GM12865 (cell line): ENCODE results near the gene IKZF4.
"Not testable (repeated sequence)": the region's sequence is repeated elsewhere in the genome, so short reads cannot be mapped to it uniquely, and the experiment has no call there.

Experiments
- DNase-seq: peaks from one replicate; pipeline ENCODE4 v3.0.0; 2010; ENCODE audit warnings: low read depth
- H3K4me3 ChIP-seq: 2 replicates; pipeline ENCODE4 v1.5.1; 2011; ENCODE audit warnings: mild to moderate bottlenecking, low read depth, low read length, control low read depth
- TF ChIP-seq, protein P1 (sequence below): IDR thresholded peaks from 2 replicates; pipeline ENCODE4 v1.5.1; 2011; ENCODE audit warnings: low read length, control low read depth, low read depth, inconsistent platforms; ENCODE audit not compliant: insufficient read depth; ENCODE audit errors: missing control alignments

The IKZF4 gene

DNA sequence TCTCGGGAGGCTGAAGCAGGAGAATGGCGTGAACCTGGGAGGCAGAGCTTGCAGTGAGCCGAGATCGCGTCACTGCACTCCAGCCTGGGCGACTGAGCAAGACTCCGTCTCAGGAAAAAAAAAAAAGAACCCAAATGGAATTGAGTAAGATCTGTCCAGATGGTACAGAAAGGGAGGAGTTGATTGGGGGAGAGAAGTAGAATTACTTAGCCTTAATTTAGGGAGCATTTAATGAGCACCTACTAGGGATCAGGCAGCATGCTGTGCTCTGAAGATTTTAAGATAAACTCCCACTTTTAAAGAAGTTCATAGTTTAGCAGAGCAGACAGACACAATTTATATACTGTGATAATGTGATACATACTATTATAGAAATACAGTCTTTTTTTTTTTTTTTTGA lies 42.5 kb upstream of the IKZF4 start:
- TF ChIP-seq, protein P1, sequence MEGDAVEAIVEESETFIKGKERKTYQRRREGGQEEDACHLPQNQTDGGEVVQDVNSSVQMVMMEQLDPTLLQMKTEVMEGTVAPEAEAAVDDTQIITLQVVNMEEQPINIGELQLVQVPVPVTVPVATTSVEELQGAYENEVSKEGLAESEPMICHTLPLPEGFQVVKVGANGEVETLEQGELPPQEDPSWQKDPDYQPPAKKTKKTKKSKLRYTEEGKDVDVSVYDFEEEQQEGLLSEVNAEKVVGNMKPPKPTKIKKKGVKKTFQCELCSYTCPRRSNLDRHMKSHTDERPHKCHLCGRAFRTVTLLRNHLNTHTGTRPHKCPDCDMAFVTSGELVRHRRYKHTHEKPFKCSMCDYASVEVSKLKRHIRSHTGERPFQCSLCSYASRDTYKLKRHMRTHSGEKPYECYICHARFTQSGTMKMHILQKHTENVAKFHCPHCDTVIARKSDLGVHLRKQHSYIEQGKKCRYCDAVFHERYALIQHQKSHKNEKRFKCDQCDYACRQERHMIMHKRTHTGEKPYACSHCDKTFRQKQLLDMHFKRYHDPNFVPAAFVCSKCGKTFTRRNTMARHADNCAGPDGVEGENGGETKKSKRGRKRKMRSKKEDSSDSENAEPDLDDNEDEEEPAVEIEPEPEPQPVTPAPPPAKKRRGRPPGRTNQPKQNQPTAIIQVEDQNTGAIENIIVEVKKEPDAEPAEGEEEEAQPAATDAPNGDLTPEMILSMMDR: no peak
- H3K4me3 ChIP-seq: no peak overlapping the region
- no peak for DNase-seq

DNA sequence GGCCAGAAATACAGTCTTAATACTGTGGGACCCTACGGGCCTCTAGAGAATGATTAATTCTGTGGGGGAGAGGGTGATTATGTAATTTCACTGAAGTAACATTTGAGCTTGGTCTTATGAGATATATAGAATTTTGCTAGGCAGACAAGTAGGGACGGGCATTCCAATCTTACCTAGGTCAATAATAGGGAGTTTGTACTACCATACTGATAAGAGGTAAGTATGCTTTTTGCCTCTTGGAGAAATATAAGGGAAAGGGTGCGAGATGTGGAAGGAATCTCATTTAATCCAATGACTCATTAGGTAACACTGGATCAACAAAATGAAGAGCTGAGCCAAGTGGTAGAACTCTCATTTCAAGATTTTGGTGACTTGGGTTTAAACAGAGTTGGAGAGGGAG lies 41.8 kb upstream of the IKZF4 start:
- TF ChIP-seq, protein P1: no peak
- H3K4me3 ChIP-seq: no peak overlapping the region
- no peak for DNase-seq

DNA sequence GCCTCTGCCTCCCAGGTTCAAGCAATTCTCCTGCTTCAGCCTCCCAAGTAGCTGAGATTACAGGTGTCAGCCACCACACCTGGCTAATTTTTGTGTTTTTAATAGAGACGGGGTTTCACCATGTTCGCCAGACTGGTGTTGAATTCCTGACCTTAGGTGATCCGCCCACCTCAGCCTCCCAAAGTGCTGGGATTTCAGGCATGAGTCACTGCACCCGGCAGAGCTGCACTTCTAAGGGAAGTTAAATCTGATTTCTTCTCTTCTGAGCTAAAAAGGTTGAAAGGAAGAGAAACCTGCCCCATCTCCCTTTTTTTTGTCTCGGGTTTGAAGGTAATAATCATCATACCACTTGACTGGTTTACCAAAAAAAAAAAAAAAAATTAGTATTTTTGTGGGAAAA lies 39.0 kb upstream of the IKZF4 start:
- H3K4me3 ChIP-seq, DNase-seq: not testable (repeated sequence)

DNA sequence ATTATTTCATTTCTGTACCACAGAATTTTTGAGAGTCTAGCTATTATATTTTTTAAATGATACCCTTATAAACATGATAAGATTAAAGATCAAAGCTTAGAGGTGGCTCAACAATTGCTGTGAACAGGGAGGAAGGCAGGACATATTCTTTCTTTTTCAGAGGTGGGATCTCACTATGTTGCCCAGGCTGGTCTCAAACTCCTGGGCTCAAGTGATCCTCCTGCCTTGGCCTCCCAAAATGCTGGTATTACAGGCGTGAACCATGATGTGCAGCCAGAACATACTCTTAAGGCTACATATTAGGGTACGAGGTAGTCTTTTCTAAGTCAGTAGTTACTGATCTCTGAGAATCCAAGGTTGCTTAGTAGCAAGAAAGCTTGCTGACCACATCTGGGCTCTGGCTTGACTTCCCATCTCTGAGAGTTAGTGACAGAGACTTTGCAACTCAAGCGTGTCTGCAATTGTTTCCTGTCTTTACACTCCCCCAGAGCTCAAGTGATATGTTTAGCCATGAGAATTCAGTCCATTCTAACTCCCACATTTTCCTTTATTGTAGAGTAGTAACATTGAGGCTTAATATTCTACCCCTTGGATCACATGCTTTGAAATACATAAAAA lies 38.4 kb upstream of the IKZF4 start:
- peak; percentile 69 for DNase-seq
- TF ChIP-seq, protein P1: no peak
- no peak overlapping the region for H3K4me3 ChIP-seq

DNA sequence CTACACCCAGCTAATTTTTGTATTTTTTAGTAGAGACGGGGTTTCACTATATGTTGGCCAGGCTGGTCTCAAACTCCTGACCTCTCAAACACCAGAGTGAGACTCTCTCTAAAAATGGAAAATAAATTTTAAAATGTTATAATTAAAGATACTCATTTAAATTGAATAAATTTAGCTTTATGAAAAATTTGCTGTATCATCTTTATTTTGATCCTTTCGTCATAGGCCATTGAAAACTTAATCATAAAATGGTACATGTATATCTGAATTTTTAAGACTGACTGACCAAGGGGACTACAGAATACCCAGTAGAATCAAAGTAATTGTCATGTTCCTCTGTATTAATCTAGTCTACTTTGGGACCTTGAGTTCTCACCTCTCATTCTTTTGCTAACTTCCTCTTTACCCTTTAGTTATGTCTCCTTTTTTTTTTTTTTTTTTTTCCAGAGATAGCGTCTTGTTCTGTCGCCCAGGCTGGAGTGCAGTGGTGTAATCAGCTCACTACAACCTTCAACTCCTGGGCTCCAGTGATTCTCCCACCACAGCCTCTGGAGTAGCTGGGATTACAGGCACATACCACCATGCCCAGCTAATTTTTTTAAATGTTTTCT lies 37.5 kb upstream of the IKZF4 start:
- no peak for DNase-seq
- TF ChIP-seq, protein P1: no peak
- no peak overlapping the region for H3K4me3 ChIP-seq

DNA sequence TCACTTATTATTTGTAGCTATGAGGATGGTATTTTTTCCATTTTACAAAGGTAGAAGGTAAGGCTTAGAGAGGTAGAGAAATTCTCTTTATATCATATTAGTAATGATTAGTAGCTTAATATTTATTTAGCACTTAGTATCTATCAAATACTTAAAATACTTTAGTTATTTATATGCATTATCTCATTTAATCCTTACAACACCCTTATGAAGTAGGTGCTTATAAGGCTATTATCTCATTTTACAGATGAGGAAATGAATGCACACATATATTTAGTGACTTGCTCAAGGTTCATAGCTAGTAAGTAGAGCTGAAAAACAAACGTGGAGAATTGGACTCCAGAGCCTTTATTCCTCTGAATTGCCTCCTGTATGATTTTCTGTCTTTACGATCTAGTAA lies 36.0 kb upstream of the IKZF4 start:
- H3K4me3 ChIP-seq: no peak overlapping the region
- TF ChIP-seq, protein P1: no peak
- no peak for DNase-seq

DNA sequence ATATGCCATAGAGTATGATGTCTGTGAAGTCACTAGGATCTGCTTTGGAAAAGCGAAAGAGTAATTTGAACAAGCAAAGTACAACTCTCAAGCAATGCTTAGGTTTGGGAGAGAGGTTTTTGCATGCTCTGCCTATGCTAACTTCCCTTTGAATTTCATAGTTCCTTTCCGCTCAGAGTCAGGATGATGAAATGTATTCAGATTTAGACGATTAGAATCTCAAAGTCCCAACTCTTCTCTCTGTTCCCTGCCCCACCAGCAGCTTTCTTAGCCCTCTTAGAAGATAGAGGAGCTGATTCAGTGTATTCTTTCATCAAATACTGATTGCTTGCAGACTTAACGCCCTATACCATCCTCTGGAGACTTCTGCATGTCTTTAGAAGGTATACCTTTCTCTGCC lies 35.5 kb upstream of the IKZF4 start:
- TF ChIP-seq, protein P1: no peak
- DNase-seq: no peak
- no peak overlapping the region for H3K4me3 ChIP-seq

DNA sequence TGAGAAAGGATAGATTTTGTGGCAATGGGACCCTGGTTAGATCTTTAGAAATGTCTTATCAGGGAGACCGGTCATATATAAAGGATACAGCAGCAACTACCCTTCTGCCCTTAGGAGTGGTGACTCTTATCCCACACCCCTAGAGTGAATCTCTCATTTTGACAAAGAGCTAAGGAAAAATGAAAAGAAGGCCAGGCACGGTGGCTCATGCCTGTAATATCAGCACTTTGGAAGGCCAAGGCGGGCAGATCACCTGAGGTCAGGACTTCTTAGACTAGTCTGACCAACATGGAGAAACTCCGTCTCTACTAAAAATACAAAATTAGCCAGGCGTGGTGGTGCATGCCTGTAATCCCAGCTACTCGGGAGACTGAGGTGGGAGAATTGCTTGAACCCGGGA lies 34.9 kb upstream of the IKZF4 start:
- not testable (repeated sequence) for H3K4me3 ChIP-seq, DNase-seq
